ENCODE measurements around the gene KIF21B. TPM values are rescaled to one million over a fixed set of nuclear protein-coding genes. Genes with fewer than 3 reads are reported as not detected.

KIF21B gene
- total and polyA plus RNA-seq, 2 experiments from 2014 or later = 4.6 to 34.3 TPM

DNA sequence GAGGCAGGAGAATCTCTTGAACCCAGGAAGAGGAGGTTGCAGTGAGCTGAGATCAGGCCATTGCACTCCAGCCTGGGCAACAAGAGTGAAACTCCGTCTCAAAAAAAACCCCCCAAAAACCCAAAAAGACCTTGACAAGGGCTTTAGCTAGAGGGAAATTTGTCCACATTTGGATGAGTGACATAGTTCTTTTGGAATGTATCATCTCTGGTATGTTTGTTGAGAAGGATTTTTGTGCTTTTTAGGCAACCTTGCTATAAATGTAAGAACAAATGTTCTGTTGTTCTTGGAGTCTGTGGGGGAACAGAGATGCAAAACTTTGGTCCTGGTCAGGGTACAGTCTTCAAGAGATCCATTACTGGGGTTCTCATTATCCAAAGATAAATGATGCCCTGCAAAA, 99.9 kb downstream of the KIF21B start:
- no peak for DNase-seq (ENCODE audit: low spot score)
- Mint-ChIP-seq H3K4me1 (peaks cover 2% of the 10 kb centered on the region; the same call in 1 of the 3 replicates), H3K36me3 (ENCODE audit: low read depth) (no peaks in the 10 kb centered on the region), H3K27me3 (ENCODE audit: insufficient read depth, low read depth, poor library complexity) (peaks cover 6% of the 10 kb centered on the region), H3K9me3 (no peaks in the 10 kb centered on the region), H3K4me3 (no peak overlapping the region), H3K27ac (no peak overlapping the region)
- Histone ChIP-seq H4K20me1 (replicated peaks; ENCODE audit: insufficient read depth) (no peaks in the 10 kb centered on the region), H3K27me3 (ENCODE audit: insufficient read depth) (no peaks in the 10 kb centered on the region), H3F3A (replicated peaks; ENCODE audit: low read depth) (no peaks in the 10 kb centered on the region), H3K4me3 (no peak overlapping the region), H3K4me2 (no peak overlapping the region), H2AFZ (no peak overlapping the region), H3K36me3 (ENCODE audit: insufficient read depth) (no peaks in the 10 kb centered on the region), H3K9me2 (ENCODE audit: insufficient read depth) (0 out of 2 replicates have a peak, but pooled peaks cover 6% of the 10 kb centered on the region), H3K79me2 (replicated peaks; ENCODE audit: insufficient read depth) (no peaks in the 10 kb centered on the region), H3K4me1 (ENCODE audit: insufficient read depth) (no peaks in the 10 kb centered on the region), H3K27ac (ENCODE audit: low read depth) (no peak overlapping the region)
- TF ChIP-seq, protein P1, sequence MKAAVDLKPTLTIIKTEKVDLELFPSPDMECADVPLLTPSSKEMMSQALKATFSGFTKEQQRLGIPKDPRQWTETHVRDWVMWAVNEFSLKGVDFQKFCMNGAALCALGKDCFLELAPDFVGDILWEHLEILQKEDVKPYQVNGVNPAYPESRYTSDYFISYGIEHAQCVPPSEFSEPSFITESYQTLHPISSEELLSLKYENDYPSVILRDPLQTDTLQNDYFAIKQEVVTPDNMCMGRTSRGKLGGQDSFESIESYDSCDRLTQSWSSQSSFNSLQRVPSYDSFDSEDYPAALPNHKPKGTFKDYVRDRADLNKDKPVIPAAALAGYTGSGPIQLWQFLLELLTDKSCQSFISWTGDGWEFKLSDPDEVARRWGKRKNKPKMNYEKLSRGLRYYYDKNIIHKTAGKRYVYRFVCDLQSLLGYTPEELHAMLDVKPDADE (IDR thresholded peaks at IDR 0.05) = no peak
- TF ChIP-seq, protein P2, sequence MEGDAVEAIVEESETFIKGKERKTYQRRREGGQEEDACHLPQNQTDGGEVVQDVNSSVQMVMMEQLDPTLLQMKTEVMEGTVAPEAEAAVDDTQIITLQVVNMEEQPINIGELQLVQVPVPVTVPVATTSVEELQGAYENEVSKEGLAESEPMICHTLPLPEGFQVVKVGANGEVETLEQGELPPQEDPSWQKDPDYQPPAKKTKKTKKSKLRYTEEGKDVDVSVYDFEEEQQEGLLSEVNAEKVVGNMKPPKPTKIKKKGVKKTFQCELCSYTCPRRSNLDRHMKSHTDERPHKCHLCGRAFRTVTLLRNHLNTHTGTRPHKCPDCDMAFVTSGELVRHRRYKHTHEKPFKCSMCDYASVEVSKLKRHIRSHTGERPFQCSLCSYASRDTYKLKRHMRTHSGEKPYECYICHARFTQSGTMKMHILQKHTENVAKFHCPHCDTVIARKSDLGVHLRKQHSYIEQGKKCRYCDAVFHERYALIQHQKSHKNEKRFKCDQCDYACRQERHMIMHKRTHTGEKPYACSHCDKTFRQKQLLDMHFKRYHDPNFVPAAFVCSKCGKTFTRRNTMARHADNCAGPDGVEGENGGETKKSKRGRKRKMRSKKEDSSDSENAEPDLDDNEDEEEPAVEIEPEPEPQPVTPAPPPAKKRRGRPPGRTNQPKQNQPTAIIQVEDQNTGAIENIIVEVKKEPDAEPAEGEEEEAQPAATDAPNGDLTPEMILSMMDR (conservative IDR thresholded peaks at IDR 0.05; ENCODE audit: low read depth in 2 of 2) = no peak
- TF ChIP-seq, protein P3, sequence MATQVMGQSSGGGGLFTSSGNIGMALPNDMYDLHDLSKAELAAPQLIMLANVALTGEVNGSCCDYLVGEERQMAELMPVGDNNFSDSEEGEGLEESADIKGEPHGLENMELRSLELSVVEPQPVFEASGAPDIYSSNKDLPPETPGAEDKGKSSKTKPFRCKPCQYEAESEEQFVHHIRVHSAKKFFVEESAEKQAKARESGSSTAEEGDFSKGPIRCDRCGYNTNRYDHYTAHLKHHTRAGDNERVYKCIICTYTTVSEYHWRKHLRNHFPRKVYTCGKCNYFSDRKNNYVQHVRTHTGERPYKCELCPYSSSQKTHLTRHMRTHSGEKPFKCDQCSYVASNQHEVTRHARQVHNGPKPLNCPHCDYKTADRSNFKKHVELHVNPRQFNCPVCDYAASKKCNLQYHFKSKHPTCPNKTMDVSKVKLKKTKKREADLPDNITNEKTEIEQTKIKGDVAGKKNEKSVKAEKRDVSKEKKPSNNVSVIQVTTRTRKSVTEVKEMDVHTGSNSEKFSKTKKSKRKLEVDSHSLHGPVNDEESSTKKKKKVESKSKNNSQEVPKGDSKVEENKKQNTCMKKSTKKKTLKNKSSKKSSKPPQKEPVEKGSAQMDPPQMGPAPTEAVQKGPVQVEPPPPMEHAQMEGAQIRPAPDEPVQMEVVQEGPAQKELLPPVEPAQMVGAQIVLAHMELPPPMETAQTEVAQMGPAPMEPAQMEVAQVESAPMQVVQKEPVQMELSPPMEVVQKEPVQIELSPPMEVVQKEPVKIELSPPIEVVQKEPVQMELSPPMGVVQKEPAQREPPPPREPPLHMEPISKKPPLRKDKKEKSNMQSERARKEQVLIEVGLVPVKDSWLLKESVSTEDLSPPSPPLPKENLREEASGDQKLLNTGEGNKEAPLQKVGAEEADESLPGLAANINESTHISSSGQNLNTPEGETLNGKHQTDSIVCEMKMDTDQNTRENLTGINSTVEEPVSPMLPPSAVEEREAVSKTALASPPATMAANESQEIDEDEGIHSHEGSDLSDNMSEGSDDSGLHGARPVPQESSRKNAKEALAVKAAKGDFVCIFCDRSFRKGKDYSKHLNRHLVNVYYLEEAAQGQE (IDR thresholded peaks at IDR 0.05; ENCODE audit: unreplicated experiment) = no peak
- TF ChIP-seq STAT1 (IDR thresholded peaks at IDR 0.05; ENCODE audit: unreplicated experiment) (no peak), JUNB (IDR thresholded peaks at IDR 0.05; ENCODE audit: unreplicated experiment) (no peak), EZH2phosphoT487 (IDR thresholded peaks at IDR 0.05; ENCODE audit: unreplicated experiment) (no peak), EZH2 (IDR thresholded peaks at IDR 0.05; ENCODE audit: low read depth, unreplicated experiment) (no peak), ZNF331 (CRISPR knock-in tag; IDR thresholded peaks at IDR 0.05; ENCODE audit: low read depth) (no peak), NANOG (IDR thresholded peaks at IDR 0.05; ENCODE audit: borderline replicate concordance) (no peak), CREB1 (CRISPR knock-in tag; IDR thresholded peaks at IDR 0.05; ENCODE audit: low read depth) (no peak), ZNF114 (CRISPR knock-in tag; IDR thresholded peaks at IDR 0.05) (no peak), POLR2AphosphoS5 (IDR thresholded peaks at IDR 0.05; ENCODE audit: low read depth) (no peak)
- TF ChIP-seq, protein P4, sequence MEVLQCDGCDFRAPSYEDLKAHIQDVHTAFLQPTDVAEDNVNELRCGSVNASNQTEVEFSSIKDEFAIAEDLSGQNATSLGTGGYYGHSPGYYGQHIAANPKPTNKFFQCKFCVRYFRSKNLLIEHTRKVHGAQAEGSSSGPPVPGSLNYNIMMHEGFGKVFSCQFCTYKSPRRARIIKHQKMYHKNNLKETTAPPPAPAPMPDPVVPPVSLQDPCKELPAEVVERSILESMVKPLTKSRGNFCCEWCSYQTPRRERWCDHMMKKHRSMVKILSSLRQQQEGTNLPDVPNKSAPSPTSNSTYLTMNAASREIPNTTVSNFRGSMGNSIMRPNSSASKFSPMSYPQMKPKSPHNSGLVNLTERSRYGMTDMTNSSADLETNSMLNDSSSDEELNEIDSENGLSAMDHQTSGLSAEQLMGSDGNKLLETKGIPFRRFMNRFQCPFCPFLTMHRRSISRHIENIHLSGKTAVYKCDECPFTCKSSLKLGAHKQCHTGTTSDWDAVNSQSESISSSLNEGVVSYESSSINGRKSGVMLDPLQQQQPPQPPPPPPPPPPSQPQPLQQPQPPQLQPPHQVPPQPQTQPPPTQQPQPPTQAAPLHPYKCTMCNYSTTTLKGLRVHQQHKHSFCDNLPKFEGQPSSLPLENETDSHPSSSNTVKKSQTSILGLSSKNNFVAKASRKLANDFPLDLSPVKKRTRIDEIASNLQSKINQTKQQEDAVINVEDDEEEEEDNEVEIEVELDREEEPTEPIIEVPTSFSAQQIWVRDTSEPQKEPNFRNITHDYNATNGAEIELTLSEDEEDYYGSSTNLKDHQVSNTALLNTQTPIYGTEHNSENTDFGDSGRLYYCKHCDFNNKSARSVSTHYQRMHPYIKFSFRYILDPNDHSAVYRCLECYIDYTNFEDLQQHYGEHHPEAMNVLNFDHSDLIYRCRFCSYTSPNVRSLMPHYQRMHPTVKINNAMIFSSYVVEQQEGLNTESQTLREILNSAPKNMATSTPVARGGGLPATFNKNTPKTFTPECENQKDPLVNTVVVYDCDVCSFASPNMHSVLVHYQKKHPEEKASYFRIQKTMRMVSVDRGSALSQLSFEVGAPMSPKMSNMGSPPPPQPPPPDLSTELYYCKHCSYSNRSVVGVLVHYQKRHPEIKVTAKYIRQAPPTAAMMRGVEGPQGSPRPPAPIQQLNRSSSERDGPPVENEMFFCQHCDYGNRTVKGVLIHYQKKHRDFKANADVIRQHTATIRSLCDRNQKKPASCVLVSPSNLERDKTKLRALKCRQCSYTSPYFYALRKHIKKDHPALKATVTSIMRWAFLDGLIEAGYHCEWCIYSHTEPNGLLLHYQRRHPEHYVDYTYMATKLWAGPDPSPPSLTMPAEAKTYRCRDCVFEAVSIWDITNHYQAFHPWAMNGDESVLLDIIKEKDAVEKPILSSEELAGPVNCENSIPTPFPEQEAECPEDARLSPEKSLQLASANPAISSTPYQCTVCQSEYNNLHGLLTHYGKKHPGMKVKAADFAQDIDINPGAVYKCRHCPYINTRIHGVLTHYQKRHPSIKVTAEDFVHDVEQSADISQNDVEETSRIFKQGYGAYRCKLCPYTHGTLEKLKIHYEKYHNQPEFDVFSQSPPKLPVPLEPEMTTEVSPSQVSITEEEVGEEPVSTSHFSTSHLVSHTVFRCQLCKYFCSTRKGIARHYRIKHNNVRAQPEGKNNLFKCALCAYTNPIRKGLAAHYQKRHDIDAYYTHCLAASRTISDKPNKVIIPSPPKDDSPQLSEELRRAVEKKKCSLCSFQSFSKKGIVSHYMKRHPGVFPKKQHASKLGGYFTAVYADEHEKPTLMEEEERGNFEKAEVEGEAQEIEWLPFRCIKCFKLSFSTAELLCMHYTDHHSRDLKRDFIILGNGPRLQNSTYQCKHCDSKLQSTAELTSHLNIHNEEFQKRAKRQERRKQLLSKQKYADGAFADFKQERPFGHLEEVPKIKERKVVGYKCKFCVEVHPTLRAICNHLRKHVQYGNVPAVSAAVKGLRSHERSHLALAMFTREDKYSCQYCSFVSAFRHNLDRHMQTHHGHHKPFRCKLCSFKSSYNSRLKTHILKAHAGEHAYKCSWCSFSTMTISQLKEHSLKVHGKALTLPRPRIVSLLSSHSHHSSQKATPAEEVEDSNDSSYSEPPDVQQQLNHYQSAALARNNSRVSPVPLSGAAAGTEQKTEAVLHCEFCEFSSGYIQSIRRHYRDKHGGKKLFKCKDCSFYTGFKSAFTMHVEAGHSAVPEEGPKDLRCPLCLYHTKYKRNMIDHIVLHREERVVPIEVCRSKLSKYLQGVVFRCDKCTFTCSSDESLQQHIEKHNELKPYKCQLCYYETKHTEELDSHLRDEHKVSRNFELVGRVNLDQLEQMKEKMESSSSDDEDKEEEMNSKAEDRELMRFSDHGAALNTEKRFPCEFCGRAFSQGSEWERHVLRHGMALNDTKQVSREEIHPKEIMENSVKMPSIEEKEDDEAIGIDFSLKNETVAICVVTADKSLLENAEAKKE (CRISPR knock-in tag; IDR thresholded peaks at IDR 0.05) = no peak
- ATAC-seq = no peak

Measured in GM23338 (cell line).